SK-N-SH treated with all-trans-retinoic acid at 6 μM for 48 hours (cell line): Measurements from ENCODE around the gene ERC1.

Experiments
- CREB5 ChIP-seq: fragments of 250-450 bp; sonication (Bioruptor Pico); IDR thresholded peaks from 2 replicates; pipeline ENCODE4 v1.5.1; 2020; ENCODE audit warnings: low read depth, mild to moderate bottlenecking, moderate library complexity
- CSRNP3 ChIP-seq: fragments of 250-450 bp; sonication (Bioruptor Pico); IDR thresholded peaks from 2 replicates; pipeline ENCODE4 v1.5.1; 2021; ENCODE audit warnings: mild to moderate bottlenecking, moderate library complexity
- ESRRG ChIP-seq: fragments of 250-450 bp; sonication (Bioruptor Pico); IDR thresholded peaks from 2 replicates; pipeline ENCODE4 v1.6.1; 2021; ENCODE audit warnings: mild to moderate bottlenecking
- PATZ1 ChIP-seq: fragments of 250-450 bp; sonication (Bioruptor Pico); IDR thresholded peaks from 2 replicates; pipeline ENCODE4 v1.8.0; 2020; ENCODE audit warnings: mild to moderate bottlenecking, moderate library complexity, borderline replicate concordance
- POU6F1 ChIP-seq: fragments of 250-450 bp; sonication (Bioruptor Pico); IDR thresholded peaks from 2 replicates; pipeline ENCODE4 v1.8.0; 2021; ENCODE audit warnings: low read depth, mild to moderate bottlenecking, moderate library complexity, borderline replicate concordance
- PPARA ChIP-seq: fragments of 250-450 bp; sonication (Bioruptor Pico); IDR thresholded peaks from 2 replicates; pipeline ENCODE4 v1.5.0; 2020; ENCODE audit warnings: mild to moderate bottlenecking, borderline replicate concordance
- SNAI2 ChIP-seq: fragments of 250-450 bp; sonication (Bioruptor Pico); IDR thresholded peaks from 2 replicates; pipeline ENCODE4 v1.5.0; 2020; ENCODE audit warnings: mild to moderate bottlenecking, moderate library complexity
- TOX ChIP-seq: fragments of 250-450 bp; sonication (Bioruptor Pico); IDR thresholded peaks from 2 replicates; pipeline ENCODE4 v1.8.0; 2021; ENCODE audit warnings: mild to moderate bottlenecking, moderate library complexity, borderline replicate concordance
- ZC3H10 ChIP-seq: fragments of 250-450 bp; sonication (Bioruptor Pico); IDR thresholded peaks from 2 replicates; pipeline ENCODE4 v1.5.1; 2021; ENCODE audit warnings: mild to moderate bottlenecking, moderate library complexity
- ZFP3 ChIP-seq: fragments of 250-450 bp; sonication (Bioruptor Pico); IDR thresholded peaks from 2 replicates; pipeline ENCODE4 v1.5.0; 2020; ENCODE audit warnings: mild to moderate bottlenecking, moderate library complexity
- ZNF565 ChIP-seq: fragments of 450-650 bp; formaldehyde crosslinking; conservative IDR thresholded peaks from 2 replicates; pipeline ENCODE4 v1.5.0; 2020; ENCODE audit warnings: low read depth, mild to moderate bottlenecking, moderate library complexity
- ZNF8 ChIP-seq: fragments of 450-650 bp; formaldehyde crosslinking; IDR thresholded peaks from 2 replicates; pipeline ENCODE4 v1.5.0; 2020; ENCODE audit warnings: mild to moderate bottlenecking, moderate library complexity

GRCh38 chr12:1161197-1161596 lies 170.2 kb downstream of the ERC1 start:
- TF ChIP-seq ZC3H10 (CRISPR knock-in tag), result no peak
- no peak for TF ChIP-seq PATZ1
- no peak for TF ChIP-seq POU6F1 (CRISPR knock-in tag)
- no peak for TF ChIP-seq TOX (CRISPR knock-in tag)
- no peak for TF ChIP-seq ZFP3 (CRISPR knock-in tag)
- TF ChIP-seq ESRRG (CRISPR knock-in tag), result no peak
- TF ChIP-seq CSRNP3 (CRISPR knock-in tag), result no peak
- TF ChIP-seq CREB5 (CRISPR knock-in tag), result no peak
- TF ChIP-seq ZNF8 (CRISPR knock-in tag), result no peak
- no peak for TF ChIP-seq SNAI2
- no peak for TF ChIP-seq ZNF565 (CRISPR knock-in tag)
- no peak for TF ChIP-seq PPARA (CRISPR knock-in tag)
